NCI-H69 (cell line): ENCODE measurements around the gene MTERF4.

Experiments
- DNase-seq: peaks from one replicate; lab custom pipeline; 2025; lab: John Stamatoyannopoulos, UW

MTERF4 gene

GRCh38 chr2:241050624-241051577 lies 51.2 kb downstream of the MTERF4 start:
- DNase-seq, result no peak

- DNase-seq, result no peak
These were observed 52.1 kb downstream of the MTERF4 start for GRCh38 chr2:241049739-241050623.

- no peak for DNase-seq
These were observed 53.1 kb downstream of the MTERF4 start for GRCh38 chr2:241048949-241049343.

- DNase-seq, result no peak
These were observed 53.7 kb downstream of the MTERF4 start for GRCh38 chr2:241048149-241048948.

GRCh38 chr2:241047253-241048010 lies 54.7 kb downstream of the MTERF4 start:
- DNase-seq, result no peak
